Uterus (tissue), 2 donors: ENCODE measurements around the gene PEPD.

Experiments
- POLR2A ChIP-seq, 2 donors: fragments of 450-650 bp; IDR thresholded peaks; one replicate each; pipeline ENCODE4 v1.6.1; 2016; ENCODE audit warnings: antibody characterized with exemption in 2 of 2, mild to moderate bottlenecking in 1 of 2, moderate library complexity in 1 of 2
- TF ChIP-seq, protein P1 (sequence below), 4 experiments: fragments of 200-600 bp in 2 of 4; fragments of 450-650 bp in 2 of 4; sonication (generic) in 2 of 4; IDR thresholded peaks; one replicate each; pipeline ENCODE4 v1.5.1; 2016 to 2019; ENCODE audit warnings: antibody characterized with exemption in 4 of 4, mild to moderate bottlenecking in 2 of 4, moderate library complexity in 1 of 4

DNA sequence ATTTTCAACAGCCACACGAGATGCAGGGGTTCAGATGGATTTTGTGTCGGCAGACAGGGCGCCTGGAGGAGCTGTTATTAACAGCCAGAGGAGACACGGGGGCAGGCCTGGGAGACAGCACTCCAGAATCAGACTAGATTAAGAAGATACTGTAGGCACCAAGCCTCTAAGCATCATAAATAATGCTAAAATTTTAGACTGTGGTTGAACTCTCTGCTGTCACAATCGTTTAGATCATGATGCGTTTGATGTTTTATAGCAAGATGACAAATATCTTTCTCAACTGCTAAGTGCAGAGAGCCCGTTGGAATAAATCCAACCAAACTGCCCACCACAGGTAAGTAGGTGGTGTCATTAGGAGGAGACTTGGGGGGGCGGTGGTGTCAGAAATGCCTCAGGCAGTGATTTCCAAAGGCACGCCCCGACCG lies 84.2 kb downstream of the PEPD start:
- TF ChIP-seq, protein P1, sequence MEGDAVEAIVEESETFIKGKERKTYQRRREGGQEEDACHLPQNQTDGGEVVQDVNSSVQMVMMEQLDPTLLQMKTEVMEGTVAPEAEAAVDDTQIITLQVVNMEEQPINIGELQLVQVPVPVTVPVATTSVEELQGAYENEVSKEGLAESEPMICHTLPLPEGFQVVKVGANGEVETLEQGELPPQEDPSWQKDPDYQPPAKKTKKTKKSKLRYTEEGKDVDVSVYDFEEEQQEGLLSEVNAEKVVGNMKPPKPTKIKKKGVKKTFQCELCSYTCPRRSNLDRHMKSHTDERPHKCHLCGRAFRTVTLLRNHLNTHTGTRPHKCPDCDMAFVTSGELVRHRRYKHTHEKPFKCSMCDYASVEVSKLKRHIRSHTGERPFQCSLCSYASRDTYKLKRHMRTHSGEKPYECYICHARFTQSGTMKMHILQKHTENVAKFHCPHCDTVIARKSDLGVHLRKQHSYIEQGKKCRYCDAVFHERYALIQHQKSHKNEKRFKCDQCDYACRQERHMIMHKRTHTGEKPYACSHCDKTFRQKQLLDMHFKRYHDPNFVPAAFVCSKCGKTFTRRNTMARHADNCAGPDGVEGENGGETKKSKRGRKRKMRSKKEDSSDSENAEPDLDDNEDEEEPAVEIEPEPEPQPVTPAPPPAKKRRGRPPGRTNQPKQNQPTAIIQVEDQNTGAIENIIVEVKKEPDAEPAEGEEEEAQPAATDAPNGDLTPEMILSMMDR (IDR thresholded peaks at IDR 0.05) = no peak
- no peak for TF ChIP-seq POLR2A (IDR thresholded peaks at IDR 0.05)
